Measurements from ENCODE around the gene CACNA1D.

CACNA1D gene

GRCh38 chr3:53577506-53577905 lies 83.1 kb downstream of the CACNA1D start:
- DNase-seq (ENCODE audit: low read depth), result no peak

- no peak for DNase-seq (ENCODE audit: low read depth)
Measured at GRCh38 chr3:53579636-53580035, 85.2 kb downstream of the CACNA1D start.

GRCh38 chr3:53581671-53582070 lies 87.3 kb downstream of the CACNA1D start:
- no peak for DNase-seq (ENCODE audit: low read depth)

- no peak for DNase-seq (ENCODE audit: low read depth)
Measured at GRCh38 chr3:53583161-53583690, 88.8 kb downstream of the CACNA1D start.

GRCh38 chr3:53585049-53585448 lies 90.6 kb downstream of the CACNA1D start:
- no peak for DNase-seq (ENCODE audit: low read depth)

GRCh38 chr3:53585627-53586026 lies 91.2 kb downstream of the CACNA1D start:
- DNase-seq (ENCODE audit: low read depth), result no peak

GRCh38 chr3:53588122-53588521 lies 93.7 kb downstream of the CACNA1D start:
- DNase-seq (ENCODE audit: low read depth), result no peak

GRCh38 chr3:53589201-53589600 lies 94.8 kb downstream of the CACNA1D start:
- DNase-seq (ENCODE audit: low read depth), result no peak

- DNase-seq (ENCODE audit: low read depth), result no peak
Measured at GRCh38 chr3:53589806-53590205, 95.4 kb downstream of the CACNA1D start.

- DNase-seq (ENCODE audit: low read depth), result no peak
Measured at GRCh38 chr3:53590606-53591005, 96.2 kb downstream of the CACNA1D start.

GRCh38 chr3:53591646-53592045 lies 97.2 kb downstream of the CACNA1D start:
- DNase-seq (ENCODE audit: low read depth), result no peak

- no peak for DNase-seq (ENCODE audit: low read depth)
Measured at GRCh38 chr3:53592862-53593261, 98.5 kb downstream of the CACNA1D start.

- no peak for DNase-seq (ENCODE audit: low read depth)
Measured at GRCh38 chr3:53593611-53594010, 99.2 kb downstream of the CACNA1D start.

- no peak for DNase-seq (ENCODE audit: low read depth)
Measured at GRCh38 chr3:53594276-53594675, 99.9 kb downstream of the CACNA1D start.

- no peak for DNase-seq (ENCODE audit: low read depth)
Measured at GRCh38 chr3:53595660-53596059, 101.2 kb downstream of the CACNA1D start.

GRCh38 chr3:53597136-53597915 lies 102.9 kb downstream of the CACNA1D start:
- no peak for DNase-seq (ENCODE audit: low read depth)

GRCh38 chr3:53599771-53600170 lies 105.4 kb downstream of the CACNA1D start:
- no peak for DNase-seq (ENCODE audit: low read depth)

- no peak for DNase-seq (ENCODE audit: low read depth)
Measured at GRCh38 chr3:53602866-53603265, 108.5 kb downstream of the CACNA1D start.

GRCh38 chr3:53604232-53604631 lies 109.8 kb downstream of the CACNA1D start:
- DNase-seq (ENCODE audit: low read depth), result no peak

- no peak for DNase-seq (ENCODE audit: low read depth)
Measured at GRCh38 chr3:53606793-53607192, 112.4 kb downstream of the CACNA1D start.

- no peak for DNase-seq (ENCODE audit: low read depth)
Measured at GRCh38 chr3:53612508-53612907, 118.1 kb downstream of the CACNA1D start.

GRCh38 chr3:53613125-53613524 lies 118.7 kb downstream of the CACNA1D start:
- DNase-seq (ENCODE audit: low read depth), result no peak

GRCh38 chr3:53614307-53614706 lies 119.9 kb downstream of the CACNA1D start:
- no peak for DNase-seq (ENCODE audit: low read depth)

GRCh38 chr3:53616321-53616720 lies 121.9 kb downstream of the CACNA1D start:
- no peak for DNase-seq (ENCODE audit: low read depth)

Measured in GM04504 (cell line).